OCI-LY1 (cell line): ENCODE measurements around the gene TRIML1.

Source experiments
- EZH2 ChIP-seq: fragments of 200-600 bp; sonication (generic), shearing (Covaris generic); IDR thresholded peaks from 2 replicates; pipeline ENCODE4 v1.8.0; 2017; ENCODE audit warnings: borderline replicate concordance, mixed run types, mild to moderate bottlenecking, antibody characterized with exemption, low read length, moderate library complexity, mixed read lengths
- TF ChIP-seq, protein P1 (sequence below): fragments of 200-600 bp; sonication (generic), shearing (Covaris generic); IDR thresholded peaks from 2 replicates; pipeline ENCODE4 v1.5.1; 2017; ENCODE audit warnings: mild to moderate bottlenecking, antibody characterized with exemption, low read length, moderate library complexity, mixed read lengths

DNA sequence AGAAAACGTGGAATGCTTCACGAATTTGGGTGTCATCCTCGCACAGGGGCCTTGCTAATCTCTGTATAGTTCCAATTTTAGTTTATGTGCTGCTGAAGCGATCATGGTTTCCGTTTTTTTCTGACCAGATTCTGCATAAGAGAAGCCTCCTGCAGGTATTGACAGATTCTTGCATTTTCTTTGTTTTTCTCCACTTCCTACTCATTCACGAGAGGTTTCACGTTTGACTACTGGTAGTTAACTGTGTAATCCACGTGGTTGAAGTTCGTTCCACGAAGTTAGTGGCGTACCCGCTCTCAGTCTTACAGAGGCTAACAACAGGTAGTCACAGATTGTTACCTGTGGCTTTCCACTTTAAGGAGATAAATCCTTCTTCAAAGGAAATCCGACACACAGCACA is 17.7 kb upstream of the TRIML1 start:
- TF ChIP-seq, protein P1, sequence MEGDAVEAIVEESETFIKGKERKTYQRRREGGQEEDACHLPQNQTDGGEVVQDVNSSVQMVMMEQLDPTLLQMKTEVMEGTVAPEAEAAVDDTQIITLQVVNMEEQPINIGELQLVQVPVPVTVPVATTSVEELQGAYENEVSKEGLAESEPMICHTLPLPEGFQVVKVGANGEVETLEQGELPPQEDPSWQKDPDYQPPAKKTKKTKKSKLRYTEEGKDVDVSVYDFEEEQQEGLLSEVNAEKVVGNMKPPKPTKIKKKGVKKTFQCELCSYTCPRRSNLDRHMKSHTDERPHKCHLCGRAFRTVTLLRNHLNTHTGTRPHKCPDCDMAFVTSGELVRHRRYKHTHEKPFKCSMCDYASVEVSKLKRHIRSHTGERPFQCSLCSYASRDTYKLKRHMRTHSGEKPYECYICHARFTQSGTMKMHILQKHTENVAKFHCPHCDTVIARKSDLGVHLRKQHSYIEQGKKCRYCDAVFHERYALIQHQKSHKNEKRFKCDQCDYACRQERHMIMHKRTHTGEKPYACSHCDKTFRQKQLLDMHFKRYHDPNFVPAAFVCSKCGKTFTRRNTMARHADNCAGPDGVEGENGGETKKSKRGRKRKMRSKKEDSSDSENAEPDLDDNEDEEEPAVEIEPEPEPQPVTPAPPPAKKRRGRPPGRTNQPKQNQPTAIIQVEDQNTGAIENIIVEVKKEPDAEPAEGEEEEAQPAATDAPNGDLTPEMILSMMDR = no peak
- TF ChIP-seq EZH2 = no peak
